ENCODE measurements around the gene ZNF775. TPM values are rescaled to one million over a fixed set of nuclear protein-coding genes. Genes with fewer than 3 reads are reported as not detected.

The ZNF775 gene
- 3.1 and 3.8 TPM in 2 replicates for total RNA-seq (2014; rRNA removed; shearing (Covaris generic))

DNA sequence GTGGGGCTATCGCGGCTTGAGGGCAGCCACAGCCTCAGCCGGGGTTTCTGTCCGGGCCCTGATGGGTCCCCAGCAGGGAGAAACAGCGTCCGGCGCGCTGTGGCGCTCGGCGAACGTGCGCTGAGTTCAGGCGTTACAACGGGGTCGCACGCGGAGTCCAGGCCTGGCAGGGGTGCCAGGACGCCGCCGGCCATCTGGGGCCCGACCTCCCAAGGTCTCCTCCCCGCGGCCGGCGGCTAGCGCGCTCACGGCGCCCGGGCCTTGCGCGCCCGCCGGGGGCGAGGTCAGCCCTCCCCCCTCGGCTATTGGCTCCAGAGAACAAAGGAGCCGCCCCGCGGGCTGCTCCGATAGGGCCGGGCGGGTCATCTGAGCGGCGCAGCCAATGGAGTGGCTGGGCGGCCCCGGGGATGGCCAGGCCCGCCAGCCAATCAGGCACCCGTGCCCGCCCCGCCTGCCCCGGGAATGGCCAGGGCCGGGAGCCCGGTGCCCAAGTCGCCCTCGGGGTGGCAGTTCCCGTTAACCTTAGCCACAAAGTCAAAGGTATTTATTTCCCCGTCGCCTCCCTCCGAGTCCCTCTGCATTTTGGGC lies at the start of gene ZNF775:
ZNF775 (plus strand) TSS at position 478 of the 588 bp plus-strand sequence. CDS start 9,141 bp downstream, outside the sequence.

DNA sequence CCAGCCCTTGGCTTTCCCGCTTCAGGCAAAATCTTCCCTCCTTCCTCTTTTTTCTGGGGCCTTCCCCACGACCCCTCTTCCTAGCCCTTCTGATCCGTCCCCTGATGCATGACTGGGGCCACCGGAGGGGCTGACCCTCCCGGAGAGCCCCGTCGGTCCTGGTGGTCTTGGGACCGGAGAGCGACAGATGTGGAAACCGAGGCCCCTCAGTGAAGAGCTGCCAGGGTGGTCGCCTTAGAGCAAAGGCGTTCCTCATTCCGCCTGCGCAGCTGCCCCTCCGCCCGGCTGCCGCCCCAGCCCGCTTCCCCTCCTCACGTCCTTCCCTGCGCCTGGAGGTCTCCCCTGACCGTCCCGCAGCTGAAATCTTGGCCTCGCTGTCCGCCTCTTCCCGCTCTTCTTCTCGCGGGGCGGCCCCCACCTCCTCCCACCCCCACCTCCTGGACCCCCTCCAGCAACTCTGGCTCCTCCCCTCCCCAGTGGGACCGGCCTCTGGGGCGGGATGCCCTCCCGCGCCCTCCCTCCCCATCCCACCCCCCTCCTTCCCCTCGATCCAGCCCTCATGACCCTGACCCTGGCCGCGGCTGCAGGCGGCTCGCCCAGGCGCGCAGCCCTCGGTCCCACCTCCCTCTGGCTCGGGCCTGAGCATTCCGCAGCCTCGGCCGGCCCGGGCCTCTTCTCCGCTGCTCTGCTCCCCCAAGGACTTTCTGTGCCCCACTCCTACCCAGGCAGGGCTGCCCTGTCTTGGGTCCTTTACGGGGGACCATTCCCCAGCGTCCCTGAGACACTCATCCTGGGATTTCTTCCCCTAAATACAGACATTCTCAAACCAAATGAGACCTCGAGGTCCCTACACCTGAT lies 37.6 kb upstream of the ZNF775 start, which contains the start of gene RARRES2:
RARRES2 (minus strand) TSS at position 367 of the 858 bp plus-strand sequence. CDS start 1,020 bp downstream, outside the sequence.

DNA sequence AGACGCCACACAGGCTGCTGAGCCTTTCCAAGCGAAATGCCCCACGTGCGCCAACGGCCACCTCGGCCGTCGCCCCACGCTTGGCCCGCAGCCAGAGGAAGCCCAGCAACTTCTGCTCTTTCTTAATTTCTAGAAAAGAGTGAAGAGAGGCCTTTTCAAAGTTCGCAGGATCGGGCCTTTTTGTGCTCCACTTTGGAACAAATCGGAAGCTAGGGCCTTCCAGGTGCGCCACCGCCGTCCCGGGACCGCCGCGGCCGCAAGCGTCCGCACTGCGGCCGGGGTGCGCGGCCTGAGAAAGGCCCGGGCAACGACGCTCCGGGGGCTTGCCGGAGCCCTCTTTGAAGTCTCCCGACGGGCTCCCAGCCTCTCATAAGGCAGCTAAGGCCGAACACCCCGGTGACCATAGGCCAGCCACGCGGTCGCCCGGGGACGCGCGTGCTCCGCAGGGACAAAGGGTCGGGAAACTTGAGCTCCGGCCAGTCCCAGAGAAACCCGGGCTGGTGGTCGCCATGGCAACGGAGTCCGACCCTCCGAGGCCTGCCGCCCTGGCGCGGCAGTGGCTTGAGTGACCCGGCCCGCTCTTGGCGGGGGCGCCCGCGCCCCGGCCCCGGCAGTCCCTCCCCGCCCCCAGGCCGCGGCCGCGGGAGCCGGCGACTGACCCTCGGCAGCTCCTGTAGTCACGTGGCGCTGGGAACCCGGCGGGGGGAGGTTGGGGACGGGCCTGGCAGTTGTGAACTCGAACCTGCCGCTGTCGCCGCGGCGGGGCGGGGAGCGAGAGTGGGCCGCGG lies 10.8 kb upstream of the ZNF775 start, which contains the start of gene REPIN1:
REPIN1 (plus strand) TSS at position 727 of the 788 bp plus-strand sequence. CDS start 890 bp downstream, outside the sequence.

Other genes starting within 250 kb of the ZNF775 start
- gene LRRC61, start 56.0 kb upstream of the ZNF775 start, total RNA-seq (2014; rRNA removed; shearing (Covaris generic)): not detected in 2 replicates
- not detected in 2 replicates for gene ACTR3C, start 55.8 kb upstream of the ZNF775 start, total RNA-seq (2014; rRNA removed; shearing (Covaris generic))
- not detected in 2 replicates for gene RARRES2, start 37.7 kb upstream of the ZNF775 start, total RNA-seq (2014; rRNA removed; shearing (Covaris generic))
- gene REPIN1, start 10.5 kb upstream of the ZNF775 start, total RNA-seq (2014; rRNA removed; shearing (Covaris generic)): 86.5 and 91.9 TPM in 2 replicates
- not detected in 2 replicates for gene GIMAP8, start 71.3 kb downstream of the ZNF775 start, total RNA-seq (2014; rRNA removed; shearing (Covaris generic))
- not detected in 2 replicates for gene GIMAP7, start 135.5 kb downstream of the ZNF775 start, total RNA-seq (2014; rRNA removed; shearing (Covaris generic))
- 0.15 TPM in 1 of 2 replicates, not detected in the other for gene GIMAP4, start 188.1 kb downstream of the ZNF775 start, total RNA-seq (2014; rRNA removed; shearing (Covaris generic))